ENCODE results near the gene INSC.

DNA sequence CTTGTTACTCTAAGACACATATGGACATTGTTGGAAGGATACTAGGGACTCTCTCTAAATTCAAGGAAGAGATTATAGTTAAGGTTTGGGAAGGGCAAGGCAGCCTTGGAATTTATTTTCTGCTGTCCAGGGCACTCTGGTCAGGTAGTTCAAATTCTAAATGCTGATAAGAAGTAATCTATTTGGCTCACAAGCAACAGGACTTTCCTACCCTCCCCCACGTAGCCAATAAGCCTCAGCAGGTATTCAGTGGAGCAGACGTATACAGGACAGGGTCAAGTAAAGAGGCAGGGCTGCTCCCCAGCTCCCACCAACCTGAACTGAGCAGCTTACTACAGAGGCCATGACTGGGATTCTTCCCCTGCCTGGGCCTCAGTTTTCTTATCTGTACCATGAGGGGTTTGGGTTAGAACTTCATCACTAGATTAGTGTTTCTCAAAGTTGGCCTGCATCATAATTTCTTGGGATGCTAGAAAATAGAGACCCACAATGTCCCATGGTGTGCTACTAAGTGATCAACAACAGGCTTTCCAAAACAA is 6.1 kb upstream of the INSC start:
- TF ChIP-seq, protein P1, sequence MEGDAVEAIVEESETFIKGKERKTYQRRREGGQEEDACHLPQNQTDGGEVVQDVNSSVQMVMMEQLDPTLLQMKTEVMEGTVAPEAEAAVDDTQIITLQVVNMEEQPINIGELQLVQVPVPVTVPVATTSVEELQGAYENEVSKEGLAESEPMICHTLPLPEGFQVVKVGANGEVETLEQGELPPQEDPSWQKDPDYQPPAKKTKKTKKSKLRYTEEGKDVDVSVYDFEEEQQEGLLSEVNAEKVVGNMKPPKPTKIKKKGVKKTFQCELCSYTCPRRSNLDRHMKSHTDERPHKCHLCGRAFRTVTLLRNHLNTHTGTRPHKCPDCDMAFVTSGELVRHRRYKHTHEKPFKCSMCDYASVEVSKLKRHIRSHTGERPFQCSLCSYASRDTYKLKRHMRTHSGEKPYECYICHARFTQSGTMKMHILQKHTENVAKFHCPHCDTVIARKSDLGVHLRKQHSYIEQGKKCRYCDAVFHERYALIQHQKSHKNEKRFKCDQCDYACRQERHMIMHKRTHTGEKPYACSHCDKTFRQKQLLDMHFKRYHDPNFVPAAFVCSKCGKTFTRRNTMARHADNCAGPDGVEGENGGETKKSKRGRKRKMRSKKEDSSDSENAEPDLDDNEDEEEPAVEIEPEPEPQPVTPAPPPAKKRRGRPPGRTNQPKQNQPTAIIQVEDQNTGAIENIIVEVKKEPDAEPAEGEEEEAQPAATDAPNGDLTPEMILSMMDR (conservative IDR thresholded peaks at IDR 0.05), result no peak
- no peak for TF ChIP-seq EZH2 (IDR thresholded peaks at IDR 0.05; ENCODE audit: low read depth)
